ENCODE measurements around the gene PSMD5.
A peak's percentile ranks its signal among the peaks of the same experiment; 100 is the strongest.

The PSMD5 gene

GRCh38 chr9:120787933-120788332, 54.8 kb downstream of the PSMD5 start:
- no peaks in the 10 kb centered on the region for H3K9me3 Mint-ChIP-seq
- H3K27me3 Mint-ChIP-seq: no peaks in the 10 kb centered on the region
- H3K27ac Mint-ChIP-seq: peak overlapping the region; percentile 11
- intact Hi-C loops (cut with micrococcal nuclease): no loop called here
- H3K4me1 Mint-ChIP-seq (ENCODE audit: low read depth): peaks cover 63% of the 10 kb centered on the region
- no peak overlapping the region for H3K4me3 Mint-ChIP-seq
- peaks cover 77% of the 10 kb centered on the region for H3K36me3 Mint-ChIP-seq (ENCODE audit: low read depth)

DNA sequence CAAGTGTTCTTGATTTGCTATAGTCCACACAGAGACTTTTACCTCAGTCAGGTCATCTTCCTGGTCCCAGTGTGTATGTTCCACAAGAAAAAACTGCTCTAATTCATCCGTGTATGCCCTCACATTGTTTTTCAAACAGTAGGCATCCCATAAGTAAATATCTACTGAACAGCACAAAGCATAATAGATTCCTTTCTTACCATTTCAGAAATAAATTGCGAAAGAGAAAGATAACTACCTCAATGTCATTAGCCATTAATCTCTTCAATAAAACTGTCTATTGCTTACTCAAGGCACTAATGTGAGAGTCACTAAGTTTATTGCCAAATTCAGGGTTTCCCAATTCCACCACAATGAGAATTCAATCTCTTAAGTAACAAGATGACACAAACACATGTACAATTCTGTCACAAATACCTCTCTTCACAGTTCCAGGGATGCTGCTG, 59.1 kb downstream of the PSMD5 start:
- H3K27ac Mint-ChIP-seq: no peak overlapping the region
- peaks cover 70% of the 10 kb centered on the region for H3K36me3 Mint-ChIP-seq (ENCODE audit: low read depth)
- H3K27me3 Mint-ChIP-seq: no peaks in the 10 kb centered on the region
- no peaks in the 10 kb centered on the region for H3K9me3 Mint-ChIP-seq
- peaks cover 35% of the 10 kb centered on the region for H3K4me1 Mint-ChIP-seq (ENCODE audit: low read depth)
- no peak overlapping the region for H3K4me3 Mint-ChIP-seq
- intact Hi-C loops (cut with micrococcal nuclease): no loop called here

- peaks cover 22% of the 10 kb centered on the region for H3K4me1 Mint-ChIP-seq (ENCODE audit: low read depth)
- no peak overlapping the region for H3K27ac Mint-ChIP-seq
- intact Hi-C loops (cut with micrococcal nuclease): no loop called here
- no peaks in the 10 kb centered on the region for H3K27me3 Mint-ChIP-seq
- no peaks in the 10 kb centered on the region for H3K9me3 Mint-ChIP-seq
- no peak overlapping the region for H3K4me3 Mint-ChIP-seq
- peaks cover 71% of the 10 kb centered on the region for H3K36me3 Mint-ChIP-seq (ENCODE audit: low read depth)
Measured at GRCh38 chr9:120781236-120781635, 61.5 kb downstream of the PSMD5 start.

DNA sequence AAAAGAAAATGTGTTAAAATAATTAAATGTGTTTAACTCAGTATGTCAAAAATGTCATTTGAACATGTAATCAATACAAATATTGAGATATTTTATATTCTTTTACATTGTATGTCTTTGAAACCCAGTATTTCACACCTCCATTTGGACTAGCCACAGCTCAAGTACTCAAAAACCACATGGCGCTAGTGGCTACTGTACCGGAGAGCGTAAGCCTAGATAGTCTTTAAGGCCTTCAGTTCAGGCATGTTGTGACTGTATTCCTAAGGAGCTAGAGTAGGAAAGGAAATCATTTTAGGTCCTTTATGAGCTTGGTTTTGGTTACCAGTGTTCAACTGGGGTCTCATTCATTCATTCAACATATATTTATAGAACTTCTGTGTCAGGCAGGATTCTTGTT, 62.4 kb downstream of the PSMD5 start:
- no peak overlapping the region for H3K4me3 Mint-ChIP-seq
- H3K36me3 Mint-ChIP-seq (ENCODE audit: low read depth): peaks cover 71% of the 10 kb centered on the region
- H3K4me1 Mint-ChIP-seq (ENCODE audit: low read depth): peaks cover 17% of the 10 kb centered on the region
- no peaks in the 10 kb centered on the region for H3K9me3 Mint-ChIP-seq
- H3K27ac Mint-ChIP-seq: no peak overlapping the region
- intact Hi-C loops (cut with micrococcal nuclease): no loop called here
- no peaks in the 10 kb centered on the region for H3K27me3 Mint-ChIP-seq

DNA sequence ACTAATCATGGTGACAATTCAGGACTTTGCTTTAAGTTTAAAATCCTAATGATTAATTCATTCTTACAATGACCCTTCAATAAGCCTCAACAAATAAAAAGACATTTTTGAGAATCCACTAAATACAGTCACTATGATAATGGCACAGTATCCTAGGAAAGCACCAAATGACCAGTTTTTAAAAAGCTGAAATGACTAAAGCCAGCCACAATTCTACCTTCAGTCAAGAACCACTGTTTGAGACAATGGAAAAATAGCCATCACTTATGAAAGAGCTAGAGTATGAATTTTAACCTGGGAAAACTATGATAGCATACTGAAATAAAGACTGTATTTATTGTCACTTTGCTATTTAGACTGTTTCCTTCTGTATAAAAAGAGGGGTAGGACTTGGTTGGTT, 63.5 kb downstream of the PSMD5 start:
- peaks cover 71% of the 10 kb centered on the region for H3K36me3 Mint-ChIP-seq (ENCODE audit: low read depth)
- H3K4me1 Mint-ChIP-seq (ENCODE audit: low read depth): peaks cover 9% of the 10 kb centered on the region
- no peak overlapping the region for H3K27ac Mint-ChIP-seq
- no peaks in the 10 kb centered on the region for H3K27me3 Mint-ChIP-seq
- no peak overlapping the region for H3K4me3 Mint-ChIP-seq
- H3K9me3 Mint-ChIP-seq: no peaks in the 10 kb centered on the region
- intact Hi-C loops (cut with micrococcal nuclease): no loop called here

GRCh38 chr9:120778758-120779157, 64.0 kb downstream of the PSMD5 start:
- Mint-ChIP-seq H3K4me3 (no peak overlapping the region), H3K27ac (no peak overlapping the region), H3K27me3 (no peaks in the 10 kb centered on the region), H3K4me1 (ENCODE audit: low read depth) (peaks cover 4% of the 10 kb centered on the region), H3K36me3 (ENCODE audit: low read depth) (peaks cover 71% of the 10 kb centered on the region), H3K9me3 (no peaks in the 10 kb centered on the region)
- intact Hi-C loops (cut with micrococcal nuclease): no loop called here

- H3K9me3 Mint-ChIP-seq: no peaks in the 10 kb centered on the region
- H3K27ac Mint-ChIP-seq: no peak overlapping the region
- intact Hi-C loops (cut with micrococcal nuclease): no loop called here
- H3K4me1 Mint-ChIP-seq (ENCODE audit: low read depth): no peaks in the 10 kb centered on the region
- peaks cover 81% of the 10 kb centered on the region for H3K36me3 Mint-ChIP-seq (ENCODE audit: low read depth)
- no peak overlapping the region for H3K4me3 Mint-ChIP-seq
- H3K27me3 Mint-ChIP-seq: no peaks in the 10 kb centered on the region
Measured at GRCh38 chr9:120777229-120777628, 65.5 kb downstream of the PSMD5 start.

GRCh38 chr9:120776788-120777187, 65.9 kb downstream of the PSMD5 start:
- Mint-ChIP-seq H3K27ac (peak overlapping the region; percentile 5), H3K4me1 (ENCODE audit: low read depth) (peaks cover under 1% of the 10 kb centered on the region), H3K27me3 (no peaks in the 10 kb centered on the region), H3K36me3 (ENCODE audit: low read depth) (peaks cover 85% of the 10 kb centered on the region), H3K4me3 (no peak overlapping the region), H3K9me3 (no peaks in the 10 kb centered on the region)
- intact Hi-C loops (cut with micrococcal nuclease): no loop called here

- no peaks in the 10 kb centered on the region for H3K27me3 Mint-ChIP-seq
- no peaks in the 10 kb centered on the region for H3K9me3 Mint-ChIP-seq
- intact Hi-C loops (cut with micrococcal nuclease): no loop called here
- peaks cover 87% of the 10 kb centered on the region for H3K36me3 Mint-ChIP-seq (ENCODE audit: low read depth)
- no peak overlapping the region for H3K4me3 Mint-ChIP-seq
- H3K27ac Mint-ChIP-seq: no peak overlapping the region
- H3K4me1 Mint-ChIP-seq (ENCODE audit: low read depth): peaks cover 9% of the 10 kb centered on the region
Measured at GRCh38 chr9:120775859-120776258, 66.9 kb downstream of the PSMD5 start.

DNA sequence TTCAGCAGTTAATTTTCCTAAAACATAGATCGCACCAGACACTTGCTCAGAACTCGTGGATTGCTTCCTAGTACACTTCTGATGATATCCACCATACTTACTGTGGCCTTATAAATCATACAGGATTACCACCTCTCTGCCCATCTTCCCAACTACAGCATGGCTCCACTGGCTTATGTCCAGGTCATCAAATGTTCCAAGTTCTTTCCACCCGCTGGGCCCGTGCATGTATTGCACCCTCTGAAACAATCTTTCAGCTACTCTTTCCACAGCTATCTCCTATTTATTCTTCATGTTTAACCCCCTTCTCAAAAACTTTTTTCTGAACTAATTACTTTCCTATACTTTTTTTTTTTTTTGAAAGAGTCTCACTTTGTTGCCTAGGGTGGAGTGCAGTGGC, 68.0 kb downstream of the PSMD5 start:
- H3K4me3 Mint-ChIP-seq: no peak overlapping the region
- no peaks in the 10 kb centered on the region for H3K27me3 Mint-ChIP-seq
- intact Hi-C loops (cut with micrococcal nuclease): no loop called here
- H3K27ac Mint-ChIP-seq: no peak overlapping the region
- peaks cover 94% of the 10 kb centered on the region for H3K36me3 Mint-ChIP-seq (ENCODE audit: low read depth)
- peaks cover 9% of the 10 kb centered on the region for H3K4me1 Mint-ChIP-seq (ENCODE audit: low read depth)
- no peaks in the 10 kb centered on the region for H3K9me3 Mint-ChIP-seq

GRCh38 chr9:120773256-120773655, 69.5 kb downstream of the PSMD5 start:
- intact Hi-C loops (cut with micrococcal nuclease): no loop called here
- Mint-ChIP-seq H3K27me3 (no peaks in the 10 kb centered on the region), H3K4me3 (no peak overlapping the region), H3K36me3 (ENCODE audit: low read depth) (peaks cover 97% of the 10 kb centered on the region), H3K4me1 (ENCODE audit: low read depth) (peaks cover 9% of the 10 kb centered on the region), H3K27ac (no peak overlapping the region), H3K9me3 (no peaks in the 10 kb centered on the region)

DNA sequence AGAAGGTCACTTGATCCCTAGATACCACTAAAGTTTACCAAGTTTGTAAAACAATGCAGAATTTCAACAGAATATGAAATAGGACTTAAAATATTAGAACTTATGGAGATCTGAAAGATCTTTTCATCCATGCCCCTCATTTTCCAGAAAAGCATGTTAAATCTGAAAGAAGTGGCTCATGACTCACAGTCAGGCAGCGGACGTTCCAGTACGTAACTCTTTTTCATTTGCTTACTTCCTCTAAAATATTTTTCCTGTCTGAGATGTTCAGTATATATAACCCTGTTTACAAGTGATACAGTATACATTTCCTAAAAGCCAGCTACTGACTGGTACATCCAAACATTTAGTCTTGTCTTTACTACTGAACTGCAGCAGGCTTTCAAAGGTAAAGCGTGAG, 71.8 kb downstream of the PSMD5 start:
- Mint-ChIP-seq H3K36me3 (ENCODE audit: low read depth) (peaks cover 97% of the 10 kb centered on the region), H3K9me3 (no peaks in the 10 kb centered on the region), H3K27ac (no peak overlapping the region), H3K4me3 (no peak overlapping the region), H3K4me1 (ENCODE audit: low read depth) (peaks cover 9% of the 10 kb centered on the region), H3K27me3 (no peaks in the 10 kb centered on the region)
- intact Hi-C loops (cut with micrococcal nuclease): no loop called here

DNA sequence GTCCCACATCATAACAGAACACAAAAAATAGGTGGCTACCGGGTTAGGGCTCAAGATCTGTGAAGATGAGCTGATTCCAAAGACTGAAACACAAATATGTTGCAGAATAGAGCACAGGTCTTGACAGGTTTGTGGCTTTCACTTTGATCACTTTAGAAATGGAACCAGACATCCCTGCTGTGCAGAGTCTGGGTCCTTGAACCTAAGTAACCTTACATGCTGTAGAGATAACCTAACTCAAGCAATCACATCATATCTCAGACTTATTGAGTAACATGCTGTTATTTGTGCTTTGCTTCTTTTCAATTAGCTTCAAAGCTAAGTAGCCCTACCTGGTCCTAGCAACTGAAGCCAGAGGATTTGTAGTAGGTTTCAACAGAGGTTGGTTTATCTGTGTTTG, 73.8 kb downstream of the PSMD5 start:
- H3K27ac Mint-ChIP-seq: no peak overlapping the region
- H3K4me1 Mint-ChIP-seq (ENCODE audit: low read depth): peaks cover 9% of the 10 kb centered on the region
- H3K36me3 Mint-ChIP-seq (ENCODE audit: low read depth): peaks cover 95% of the 10 kb centered on the region
- H3K27me3 Mint-ChIP-seq: no peaks in the 10 kb centered on the region
- no peaks in the 10 kb centered on the region for H3K9me3 Mint-ChIP-seq
- H3K4me3 Mint-ChIP-seq: no peak overlapping the region
- intact Hi-C loops (cut with micrococcal nuclease): no loop called here

GRCh38 chr9:120768247-120768646, 74.5 kb downstream of the PSMD5 start:
- Mint-ChIP-seq H3K27me3 (no peaks in the 10 kb centered on the region), H3K27ac (no peak overlapping the region), H3K36me3 (ENCODE audit: low read depth) (peaks cover 97% of the 10 kb centered on the region), H3K4me3 (no peak overlapping the region), H3K9me3 (no peaks in the 10 kb centered on the region), H3K4me1 (ENCODE audit: low read depth) (peaks cover 9% of the 10 kb centered on the region)
- intact Hi-C loops (cut with micrococcal nuclease): no loop called here

DNA sequence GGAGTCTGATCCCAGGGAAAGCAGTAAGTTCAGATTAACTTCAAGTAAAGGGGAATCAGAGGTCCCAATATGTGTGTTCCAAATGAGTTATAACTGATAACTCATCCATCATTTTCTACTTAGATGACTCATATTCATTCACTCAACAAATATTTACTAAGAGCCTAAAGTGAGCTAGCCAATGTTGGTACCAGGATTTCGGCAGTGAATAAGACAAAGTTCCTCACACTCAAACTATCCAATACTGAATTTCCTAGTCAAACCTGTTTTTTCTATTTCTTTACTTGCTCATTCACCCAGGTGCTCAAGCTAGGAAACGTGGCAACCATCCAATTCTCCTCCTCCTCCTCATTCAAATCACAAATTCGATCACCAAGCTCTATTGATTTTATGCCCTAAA, 75.3 kb downstream of the PSMD5 start:
- H3K36me3 Mint-ChIP-seq (ENCODE audit: low read depth): peaks cover 97% of the 10 kb centered on the region
- H3K27me3 Mint-ChIP-seq: no peaks in the 10 kb centered on the region
- H3K4me3 Mint-ChIP-seq: no peak overlapping the region
- intact Hi-C loops (cut with micrococcal nuclease): no loop called here
- H3K27ac Mint-ChIP-seq: no peak overlapping the region
- peaks cover 9% of the 10 kb centered on the region for H3K4me1 Mint-ChIP-seq (ENCODE audit: low read depth)
- H3K9me3 Mint-ChIP-seq: no peaks in the 10 kb centered on the region
